Gastrocnemius medialis (tissue), 4 donors: Measurements from ENCODE around the gene PEAK1. TPM values are rescaled to one million over a fixed set of nuclear protein-coding genes. Genes with fewer than 3 reads are reported as not detected.

Experiments
- ATAC-seq, 2 donors: fragments of 150-250 bp; one replicate each; pipeline ENCODE4 v1.9.1; 2016
- DNase-seq, 2 donors: peaks; one replicate each; pipeline ENCODE4 v3.0.0-alpha.2; 2019
- H3K27ac ChIP-seq, 4 donors: fragments of 200-600 bp; sonication (generic); 1 replicate in 1 of 4; 2 replicates in 3 of 4; pipeline ENCODE4 v1.5.1; 2016 to 2018; ENCODE audit warnings: mild to moderate bottlenecking in 2 of 4, moderate library complexity in 1 of 4
- H3K27me3 ChIP-seq, 3 donors: fragments of 200-600 bp; sonication (generic) in 2 of 3; 1 replicate in 1 of 3; 2 replicates in 2 of 3; pipeline versions ENCODE4 v1.5.1 to v1.6.0; 2016 to 2019; ENCODE audit warnings: mild to moderate bottlenecking in 1 of 3, moderate library complexity in 1 of 3
- H3K36me3 ChIP-seq, 2 donors: fragments of 200-600 bp; sonication (generic) in 1 of 2; one replicate each; pipeline ENCODE4 v1.5.1; 2017 to 2018
- H3K4me1 ChIP-seq, 2 donors: fragments of 200-600 bp; sonication (generic) in 1 of 2; one replicate each; pipeline ENCODE4 v1.5.1; 2016 to 2017; ENCODE audit warnings: mild to moderate bottlenecking in 2 of 2
- H3K4me3 ChIP-seq, 4 donors: fragments of 200-600 bp; sonication (generic) in 3 of 4; 1 replicate in 1 of 4; 2 replicates in 3 of 4; pipeline ENCODE4 v1.5.1; 2016 to 2019; ENCODE audit warnings: mild to moderate bottlenecking in 2 of 4
- H3K9me3 ChIP-seq, 3 donors: fragments of 200-600 bp; sonication (generic) in 2 of 3; 1 replicate in 1 of 3; 2 replicates in 2 of 3; pipeline ENCODE4 v1.5.1; 2016 to 2019
- CTCF ChIP-seq, 5 experiments: fragments of 450-650 bp in 3 of 5; fragments of 200-600 bp in 2 of 5; sonication (generic) in 2 of 5; IDR thresholded peaks in 4 of 5; conservative IDR thresholded peaks in 1 of 5; 1 replicate in 4 of 5; 2 replicates in 1 of 5; pipeline ENCODE4 v1.5.1; 2016 to 2019; ENCODE audit warnings: antibody characterized with exemption in 5 of 5, mild to moderate bottlenecking in 3 of 5, moderate library complexity in 3 of 5
- POLR2A ChIP-seq, 2 donors: fragments of 450-650 bp; IDR thresholded peaks; one replicate each; pipeline ENCODE4 v1.6.1; 2017; ENCODE audit warnings: antibody characterized with exemption in 2 of 2, mild to moderate bottlenecking in 2 of 2, moderate library complexity in 2 of 2
- in situ Hi-C, 4 donors: fragments of 200-750 bp; cut with MboI; loops; one replicate each; pipeline versions ENCODE4 v1.15.0 to v1.8.0; 2017; ENCODE audit warnings: low sequenced_read_pairs in 4 of 4
- intact Hi-C: fragments of 100-400 bp; cut with DNase I; formaldehyde crosslinking; loops from one replicate; pipeline ENCODE4 v1.15.1; 2023; ENCODE audit warnings: low total_unique reads
- total RNA-seq, 4 donors: library from RNA; depleted of rRNA; stranded (reverse); fragments of >200 nt; gene quantifications; one replicate each; pipeline versions ENCODE4 v1.1.0 to v1.2.3, GENCODE V29; 2016

The PEAK1 gene
- total RNA-seq, 4 donors from 2014 or later: 17.8 to 21.9 (median 20.8) TPM

GRCh38 chr15:77083381-77084160 lies 336.3 kb downstream of the PEAK1 start:
- TF ChIP-seq CTCF (IDR thresholded peaks at IDR 0.05 in 4 of 5, conservative IDR thresholded peaks at IDR 0.05 in 1 of 5) (no peak), POLR2A (IDR thresholded peaks at IDR 0.05) (no peak)

GRCh38 chr15:77081971-77082370 lies 337.9 kb downstream of the PEAK1 start:
- intact Hi-C loops (no loop called here), in situ Hi-C loops (no loop called here)
- TF ChIP-seq CTCF (IDR thresholded peaks at IDR 0.05 in 4 of 5, conservative IDR thresholded peaks at IDR 0.05 in 1 of 5) (no peak), POLR2A (IDR thresholded peaks at IDR 0.05) (no peak)
- Histone ChIP-seq H3K27ac (no peak overlapping the region), H3K9me3 (no peaks in the 10 kb centered on the region), H3K27me3 (no peaks in the 10 kb centered on the region), H3K4me3 (no peak overlapping the region), H3K4me1 (peaks cover 10 to 11% of the 10 kb centered on the region in 2 donors), H3K36me3 (no peaks in the 10 kb centered on the region)
- ATAC-seq (no peak), DNase-seq (no peak)

More at GRCh38 chr15:77083381-77084160, 336.3 kb downstream of the PEAK1 start:
- intact Hi-C loops: loop anchor here (2.0 kb wide), 1 partner anchor 59 kb away; no protein-coding TSS in a partner anchor
- ATAC-seq (peak; percentile 68 to 89), DNase-seq (peak in 1 of 2 donors; percentile 87)
- no peaks in the 10 kb centered on the region for H3K9me3 ChIP-seq
- H3K36me3 ChIP-seq: no peaks in the 10 kb centered on the region
- H3K27me3 ChIP-seq: no peaks in the 10 kb centered on the region
- peak overlapping the region in 3 of 4 donors; percentile 6 to 67 (median 29) for H3K27ac ChIP-seq
- H3K4me3 ChIP-seq: peak overlapping the region; percentile 21 to 51 (median 32)
- in situ Hi-C loops: no loop called here
- peaks cover 10 to 11% of the 10 kb centered on the region in 2 donors for H3K4me1 ChIP-seq

GRCh38 chr15:77076323-77076915 lies 343.5 kb downstream of the PEAK1 start:
- intact Hi-C loops: no loop called here

GRCh38 chr15:77075528-77075927 lies 344.4 kb downstream of the PEAK1 start:
- no peaks in the 10 kb centered on the region for H3K36me3 ChIP-seq
- intact Hi-C loops (no loop called here), in situ Hi-C loops (no loop called here)
- TF ChIP-seq POLR2A (IDR thresholded peaks at IDR 0.05) (no peak), CTCF (IDR thresholded peaks at IDR 0.05 in 4 of 5, conservative IDR thresholded peaks at IDR 0.05 in 1 of 5) (no peak)
- H3K9me3 ChIP-seq: no peaks in the 10 kb centered on the region
- H3K27ac ChIP-seq: peak overlapping the region in 1 of 4 donors; percentile 13
- no peak overlapping the region for H3K4me3 ChIP-seq
- H3K4me1 ChIP-seq: peaks cover 0 to 6% of the 10 kb centered on the region in 2 donors
- ATAC-seq (peak in 1 of 2 donors; percentile 15), DNase-seq (peak in 1 of 2 donors; percentile 38)
- H3K27me3 ChIP-seq: no peaks in the 10 kb centered on the region

More at GRCh38 chr15:77076323-77076915, 343.5 kb downstream of the PEAK1 start:
- H3K36me3 ChIP-seq: no peaks in the 10 kb centered on the region
- no peak for DNase-seq
- no peak for TF ChIP-seq POLR2A (IDR thresholded peaks at IDR 0.05)
- no peak for TF ChIP-seq CTCF (IDR thresholded peaks at IDR 0.05 in 4 of 5, conservative IDR thresholded peaks at IDR 0.05 in 1 of 5)
- in situ Hi-C loops: no loop called here
- H3K4me1 ChIP-seq: peaks cover 0 to 3% of the 10 kb centered on the region in 2 donors
- H3K4me3 ChIP-seq: no peak overlapping the region
- H3K27me3 ChIP-seq: no peaks in the 10 kb centered on the region
- no peak overlapping the region for H3K27ac ChIP-seq
- no peak for ATAC-seq
- no peaks in the 10 kb centered on the region for H3K9me3 ChIP-seq
